Mesothelial cell of epicardium (in vitro differentiated cells): ENCODE data around the gene KCNK18. TPM values are rescaled to one million over a fixed set of nuclear protein-coding genes. Genes with fewer than 3 reads are reported as not detected.

Source experiments
- DNase-seq, 2 experiments: peaks; one replicate each; pipeline ENCODE4 v3.0.0; 2021; ENCODE audit warnings: low spot score in 2 of 2; ENCODE audit not compliant: unreplicated experiment in 2 of 2
- H3K27ac Mint-ChIP-seq: 2 replicates; pipeline ENCODE4 v1.8.0; 2021; ENCODE audit warnings: mixed read lengths
- H3K27me3 Mint-ChIP-seq: 2 replicates; pipeline ENCODE4 v1.8.0; 2021; ENCODE audit warnings: low read depth, mixed read lengths
- H3K36me3 Mint-ChIP-seq: 2 replicates; pipeline ENCODE4 v1.8.0; 2021; ENCODE audit warnings: mixed read lengths
- H3K4me1 Mint-ChIP-seq: 2 replicates; pipeline ENCODE4 v1.8.0; 2021; ENCODE audit warnings: mixed read lengths
- H3K4me3 Mint-ChIP-seq: 2 replicates; pipeline ENCODE4 v1.8.0; 2021; ENCODE audit warnings: mild to moderate bottlenecking, moderate library complexity, mixed read lengths
- H3K9me3 Mint-ChIP-seq: 2 replicates; pipeline ENCODE4 v1.8.0; 2021; ENCODE audit warnings: mixed read lengths
- total RNA-seq: library from RNA; stranded (reverse); gene quantifications from 3 replicates; pipeline ENCODE4 v1.2.1, GENCODE V29; 2021
- TF ChIP-seq, protein P1 (sequence below): fragments of 200-600 bp; sonication (generic); IDR thresholded peaks from one replicate; pipeline ENCODE4 v1.5.0; 2021; ENCODE audit warnings: antibody characterized with exemption; ENCODE audit not compliant: unreplicated experiment

KCNK18 gene
- total RNA-seq, 1 donor from 2014 or later, result not detected

DNA sequence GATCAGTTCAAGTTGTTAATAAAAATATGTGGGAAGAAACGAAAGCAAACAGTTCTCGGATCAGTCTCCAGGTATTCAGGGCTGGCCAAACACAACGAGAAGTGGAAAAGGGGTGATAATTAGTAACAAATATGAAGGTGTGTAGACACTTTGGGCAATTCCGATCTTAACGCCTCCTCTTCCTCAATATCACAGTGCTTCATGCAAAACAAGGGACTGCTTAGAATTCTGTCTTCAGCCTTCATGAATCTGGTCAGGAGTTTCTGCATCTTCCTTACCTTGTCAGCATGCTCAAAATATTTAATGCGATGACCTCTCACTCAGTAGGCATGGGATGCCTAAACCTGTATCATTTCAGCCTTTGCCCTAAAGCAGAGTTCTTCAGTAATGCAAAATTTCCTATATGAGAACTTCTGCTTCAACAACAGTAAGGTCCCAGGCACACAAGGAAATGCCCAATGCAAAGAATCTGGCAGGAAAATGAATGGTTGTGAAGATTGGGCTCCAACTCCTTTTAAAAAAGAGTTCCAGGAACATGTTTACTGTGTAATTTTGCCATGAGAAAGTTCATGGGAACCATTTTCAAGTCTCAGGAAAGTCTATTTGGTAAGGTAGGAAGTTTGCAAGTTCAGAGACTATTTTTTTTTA lies 35.8 kb upstream of the KCNK18 start:
- TF ChIP-seq, protein P1, sequence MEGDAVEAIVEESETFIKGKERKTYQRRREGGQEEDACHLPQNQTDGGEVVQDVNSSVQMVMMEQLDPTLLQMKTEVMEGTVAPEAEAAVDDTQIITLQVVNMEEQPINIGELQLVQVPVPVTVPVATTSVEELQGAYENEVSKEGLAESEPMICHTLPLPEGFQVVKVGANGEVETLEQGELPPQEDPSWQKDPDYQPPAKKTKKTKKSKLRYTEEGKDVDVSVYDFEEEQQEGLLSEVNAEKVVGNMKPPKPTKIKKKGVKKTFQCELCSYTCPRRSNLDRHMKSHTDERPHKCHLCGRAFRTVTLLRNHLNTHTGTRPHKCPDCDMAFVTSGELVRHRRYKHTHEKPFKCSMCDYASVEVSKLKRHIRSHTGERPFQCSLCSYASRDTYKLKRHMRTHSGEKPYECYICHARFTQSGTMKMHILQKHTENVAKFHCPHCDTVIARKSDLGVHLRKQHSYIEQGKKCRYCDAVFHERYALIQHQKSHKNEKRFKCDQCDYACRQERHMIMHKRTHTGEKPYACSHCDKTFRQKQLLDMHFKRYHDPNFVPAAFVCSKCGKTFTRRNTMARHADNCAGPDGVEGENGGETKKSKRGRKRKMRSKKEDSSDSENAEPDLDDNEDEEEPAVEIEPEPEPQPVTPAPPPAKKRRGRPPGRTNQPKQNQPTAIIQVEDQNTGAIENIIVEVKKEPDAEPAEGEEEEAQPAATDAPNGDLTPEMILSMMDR, result no peak
- Mint-ChIP-seq H3K27me3 (peaks cover 99% of the 10 kb centered on the region), H3K4me3 (no peak overlapping the region), H3K4me1 (peaks cover 13% of the 10 kb centered on the region), H3K27ac (no peak overlapping the region), H3K36me3 (no peaks in the 10 kb centered on the region), H3K9me3 (no peaks in the 10 kb centered on the region)
- no peak for DNase-seq

- DNase-seq, result no peak
- H3K4me1 Mint-ChIP-seq, result peaks cover 13% of the 10 kb centered on the region
Observed at GRCh38 chr10:117162093-117163060, 34.9 kb upstream of the KCNK18 start.

DNA sequence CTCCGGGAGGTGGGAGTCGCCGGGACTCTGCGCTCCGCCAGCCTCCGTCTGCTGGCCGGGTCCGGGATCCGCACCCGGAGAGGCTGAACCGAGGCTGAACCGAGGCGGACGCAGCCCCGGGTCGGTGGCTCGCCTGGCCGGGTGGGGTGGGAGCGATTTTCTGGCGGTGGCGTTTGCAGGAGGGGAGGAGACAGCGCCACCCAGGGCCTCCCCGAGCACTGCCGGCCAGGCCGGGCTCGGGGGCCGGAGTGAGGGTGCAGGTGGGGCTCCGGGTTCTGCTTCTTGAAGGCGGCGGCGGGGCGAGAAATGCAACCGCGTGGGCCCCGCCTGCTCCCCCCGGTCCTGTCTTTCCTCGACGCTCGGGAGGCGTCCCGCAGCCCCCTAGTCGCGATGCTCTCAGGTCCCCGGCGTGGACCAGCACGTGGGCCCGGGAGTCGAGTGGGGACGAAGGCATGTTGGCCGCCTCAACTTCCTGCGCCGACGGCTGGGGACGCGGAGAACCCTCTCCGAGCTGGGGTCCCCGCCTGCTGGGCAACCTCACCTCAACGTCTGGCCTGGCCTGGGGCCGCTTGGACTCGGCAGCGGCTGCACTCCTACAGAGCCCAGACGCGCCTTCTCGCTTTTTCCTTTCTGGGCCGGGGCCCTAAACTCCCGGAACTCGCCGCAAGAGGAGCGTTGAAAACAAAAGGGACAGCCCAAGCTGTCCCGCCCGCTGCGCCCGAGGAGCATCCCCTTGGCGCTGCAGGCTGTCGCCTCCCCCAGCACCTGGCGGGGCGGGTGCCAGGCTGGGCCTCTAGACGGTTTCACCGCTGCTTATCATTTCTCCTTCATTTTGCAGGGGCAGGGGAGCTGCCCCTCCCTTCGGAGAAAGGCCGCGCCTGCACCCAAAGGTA lies 34.0 kb upstream of the KCNK18 start:
- Mint-ChIP-seq H3K4me3 (no peak overlapping the region), H3K36me3 (no peaks in the 10 kb centered on the region), H3K27ac (no peak overlapping the region), H3K9me3 (no peaks in the 10 kb centered on the region), H3K27me3 (peaks cover 99% of the 10 kb centered on the region), H3K4me1 (peaks cover 15% of the 10 kb centered on the region)
- TF ChIP-seq, protein P1, result no peak
- no peak for DNase-seq

More at GRCh38 chr10:117162093-117163060, 34.9 kb upstream of the KCNK18 start:
- Mint-ChIP-seq H3K36me3 (no peaks in the 10 kb centered on the region), H3K27ac (no peak overlapping the region), H3K27me3 (peaks cover 99% of the 10 kb centered on the region), H3K4me3 (peak overlapping the region; percentile 8), H3K9me3 (no peaks in the 10 kb centered on the region)
- TF ChIP-seq, protein P1, result no peak

GRCh38 chr10:117163954-117164548 lies 33.2 kb upstream of the KCNK18 start:
- no peak overlapping the region for H3K27ac Mint-ChIP-seq
- peaks cover 15% of the 10 kb centered on the region for H3K4me1 Mint-ChIP-seq
- TF ChIP-seq, protein P1, result no peak
- no peak for DNase-seq
- H3K27me3 Mint-ChIP-seq, result peaks cover 99% of the 10 kb centered on the region
- H3K9me3 Mint-ChIP-seq, result no peaks in the 10 kb centered on the region
- no peaks in the 10 kb centered on the region for H3K36me3 Mint-ChIP-seq
- H3K4me3 Mint-ChIP-seq, result no peak overlapping the region
